Kidney tubule cell (primary cell): ENCODE data around the gene CD99L2.
"Not testable (repeated sequence)": the region's sequence is repeated elsewhere in the genome, so short reads cannot be mapped to it uniquely, and the experiment has no call there.

Experiments
- DNase-seq: peaks from one replicate; pipeline ENCODE4 v3.0.0-alpha.2; 2018; ENCODE audit warnings: low spot score

Gene CD99L2

DNA sequence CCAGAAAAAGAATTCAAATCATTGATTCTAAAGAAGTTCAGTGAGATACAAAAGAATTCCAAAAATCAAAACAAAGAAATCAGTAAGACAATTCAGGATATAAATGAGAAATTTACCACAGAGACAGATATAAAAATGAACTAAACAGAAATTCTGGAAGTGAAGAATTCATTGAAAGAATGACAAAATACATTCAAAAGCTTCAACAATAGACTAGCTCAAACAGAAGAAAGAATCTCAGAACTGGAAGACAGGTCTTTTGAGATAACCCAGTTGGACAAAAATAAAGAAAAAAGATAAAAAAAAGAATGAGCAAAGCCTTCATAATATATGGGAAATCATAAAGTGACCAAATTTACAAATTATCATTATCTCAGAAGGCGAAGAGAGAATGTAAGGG is 41.7 kb downstream of the CD99L2 start:
- DNase-seq: no peak

DNA sequence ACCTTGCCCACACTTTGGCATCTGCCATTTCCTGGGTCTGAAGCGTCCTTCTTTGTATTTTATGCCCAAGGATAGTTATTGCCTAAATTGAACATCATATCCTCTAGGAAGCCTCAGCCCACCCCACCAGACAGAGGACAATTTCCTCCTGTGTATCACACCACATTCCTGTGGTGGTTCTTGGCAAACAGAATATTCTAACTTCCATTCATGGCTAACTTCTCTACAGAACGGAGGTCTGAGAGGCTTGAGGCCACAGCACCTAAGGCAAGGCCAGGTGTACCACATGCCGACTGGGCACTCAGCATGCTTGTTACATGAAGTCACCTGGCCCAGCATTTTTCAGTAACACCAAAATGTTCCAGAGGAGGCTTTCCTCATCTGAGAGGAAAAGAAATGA is 42.4 kb downstream of the CD99L2 start:
- peak; percentile 81 for DNase-seq

DNA sequence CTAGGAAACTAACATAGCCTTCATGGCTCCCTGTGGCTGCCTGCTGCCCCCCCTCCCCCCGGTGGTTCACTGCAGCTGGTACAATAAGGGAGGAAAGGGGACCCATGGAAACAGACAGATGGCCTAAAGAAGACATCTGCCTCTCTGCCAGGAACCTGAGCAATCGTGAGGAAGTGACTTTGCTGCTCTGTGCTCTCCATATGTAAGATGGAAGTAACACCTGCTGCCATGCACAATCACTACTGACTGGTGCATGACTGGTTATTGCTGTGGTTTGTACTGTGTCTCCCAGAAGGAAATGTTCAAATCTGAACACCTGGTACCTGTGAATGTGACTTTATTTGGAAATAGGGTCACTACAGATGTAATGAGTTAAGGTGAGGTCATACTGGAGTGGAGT is 43.6 kb downstream of the CD99L2 start:
- no peak for DNase-seq

DNA sequence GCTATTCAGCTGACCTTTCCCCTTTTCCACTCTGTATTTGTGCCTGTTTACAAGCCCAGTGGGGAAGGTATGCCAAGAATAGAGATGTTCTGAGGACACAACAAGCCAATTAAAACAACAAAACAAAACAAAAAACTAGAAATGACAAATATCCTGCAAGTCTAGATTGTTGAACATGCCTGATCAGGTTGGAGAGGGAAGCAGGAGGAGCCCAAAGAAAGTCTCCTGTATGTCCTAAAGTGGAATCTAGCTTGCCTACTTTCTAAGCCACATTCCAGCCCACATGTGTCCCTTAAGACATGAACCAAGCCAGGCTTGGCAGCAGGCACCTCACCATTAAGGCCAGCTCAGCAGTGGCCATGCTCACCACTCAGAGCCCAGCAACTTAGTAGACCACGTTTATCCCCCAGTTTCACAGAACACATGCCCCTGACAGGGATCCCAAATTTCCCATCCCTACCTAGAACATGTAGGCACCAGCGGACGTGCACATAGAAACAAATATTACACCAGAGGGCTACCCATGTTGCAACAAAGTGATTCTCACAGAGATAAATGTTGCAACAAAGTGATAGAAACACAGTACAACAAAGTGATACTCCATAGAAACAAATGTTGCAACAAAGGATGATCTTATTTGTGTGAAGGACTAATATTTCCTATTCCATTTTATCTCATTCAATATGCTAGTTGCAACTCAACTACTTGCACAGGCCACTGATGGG is 48.3 kb downstream of the CD99L2 start:
- DNase-seq: no peak

DNA sequence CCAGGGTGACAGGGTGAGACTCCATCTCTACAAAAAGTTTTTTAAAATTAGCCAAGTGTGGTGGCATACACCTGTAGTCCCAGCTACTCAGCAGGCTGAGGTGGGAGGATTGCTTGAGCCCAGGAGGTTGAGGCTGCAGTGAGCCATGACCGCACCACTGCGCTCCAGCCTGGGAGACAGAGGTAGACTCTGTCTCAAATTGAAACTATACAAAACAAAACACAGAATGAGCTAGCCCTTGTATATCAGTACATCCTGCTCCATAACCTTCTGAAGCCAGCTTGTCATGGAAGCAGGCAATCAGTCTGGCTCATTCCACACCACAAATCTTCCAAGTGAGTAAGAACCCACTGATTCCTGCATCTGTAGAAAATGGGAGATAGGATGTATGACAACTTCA is 49.0 kb downstream of the CD99L2 start:
- DNase-seq: no peak

DNA sequence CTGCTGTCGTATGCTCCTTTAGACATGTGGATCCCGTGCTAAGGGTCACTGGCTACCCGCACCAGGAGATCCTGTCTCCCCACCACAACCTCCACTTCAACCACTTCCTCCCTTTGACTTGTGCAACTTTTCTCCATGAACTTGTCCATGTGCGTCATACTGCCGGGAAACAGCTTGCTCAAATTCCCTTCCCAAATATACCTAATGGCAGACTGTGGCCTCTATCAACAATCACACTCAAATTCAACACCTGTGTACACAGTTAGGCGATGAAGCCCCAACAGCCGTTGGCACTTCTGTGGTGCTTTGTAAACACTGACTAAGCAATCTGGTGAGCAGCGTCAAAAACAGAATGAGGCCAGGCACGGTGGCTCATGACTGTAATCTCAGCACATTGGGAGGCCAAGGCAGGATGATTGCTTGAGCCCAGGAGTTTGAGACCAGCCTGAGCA is 49.5 kb downstream of the CD99L2 start:
- no peak for DNase-seq

DNA sequence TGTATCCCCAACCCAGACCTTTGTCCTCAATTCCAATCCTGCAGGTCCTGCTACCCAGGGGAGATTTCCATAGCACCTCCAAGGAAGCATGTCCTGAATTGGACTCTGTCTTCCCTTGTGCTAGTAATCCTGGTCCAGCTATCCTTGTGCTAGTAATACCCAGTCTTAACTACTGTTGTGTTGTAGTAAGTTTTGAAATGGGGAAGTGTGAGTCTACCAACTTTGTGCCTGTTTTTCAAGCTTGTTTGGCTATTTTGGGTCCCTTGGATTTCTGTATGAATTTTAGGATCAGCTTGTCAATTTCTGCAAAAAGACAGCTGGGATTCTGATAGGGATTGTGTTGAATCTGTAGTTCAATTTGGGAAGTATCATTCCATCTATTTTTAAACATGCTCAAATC is 51.4 kb downstream of the CD99L2 start:
- no peak for DNase-seq

DNA sequence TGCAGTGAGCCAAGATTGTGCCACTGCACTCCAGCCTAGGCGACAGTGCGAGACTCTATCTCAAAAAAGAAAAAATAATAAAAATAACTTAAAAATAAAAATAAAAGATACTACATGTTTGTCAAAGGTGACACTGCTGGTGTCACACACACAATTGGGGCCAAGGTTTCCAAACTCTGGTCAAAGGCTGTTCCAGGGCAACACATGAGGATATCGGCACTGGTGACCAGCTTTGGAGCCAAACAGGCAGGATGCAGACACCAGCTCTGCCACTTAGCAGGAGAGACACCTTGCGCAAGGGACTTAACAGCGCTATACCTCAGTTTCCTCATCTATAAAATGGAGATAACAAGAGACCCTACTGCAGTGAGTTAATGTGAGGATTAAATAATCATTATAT is 52.3 kb downstream of the CD99L2 start:
- no peak for DNase-seq

DNA sequence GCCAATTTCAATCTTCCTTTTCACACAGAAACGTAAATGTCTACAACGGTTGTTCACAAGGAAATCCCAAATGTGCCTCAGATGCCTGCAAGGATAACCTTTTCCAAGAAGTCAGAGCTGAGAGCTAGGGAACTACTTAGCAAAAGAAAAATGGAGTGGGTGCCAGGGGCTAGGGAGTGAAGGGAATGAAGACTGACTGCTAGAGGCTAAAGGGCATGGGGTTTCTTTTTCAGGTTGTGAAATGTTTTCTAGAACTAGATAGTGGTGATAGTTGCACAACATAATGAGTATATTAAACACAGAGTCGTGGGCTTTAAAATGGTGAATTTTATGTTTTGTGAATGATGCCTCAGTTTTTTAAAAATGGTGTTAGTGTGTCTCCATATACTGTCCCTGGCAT is 53.4 kb downstream of the CD99L2 start:
- DNase-seq: no peak

DNA sequence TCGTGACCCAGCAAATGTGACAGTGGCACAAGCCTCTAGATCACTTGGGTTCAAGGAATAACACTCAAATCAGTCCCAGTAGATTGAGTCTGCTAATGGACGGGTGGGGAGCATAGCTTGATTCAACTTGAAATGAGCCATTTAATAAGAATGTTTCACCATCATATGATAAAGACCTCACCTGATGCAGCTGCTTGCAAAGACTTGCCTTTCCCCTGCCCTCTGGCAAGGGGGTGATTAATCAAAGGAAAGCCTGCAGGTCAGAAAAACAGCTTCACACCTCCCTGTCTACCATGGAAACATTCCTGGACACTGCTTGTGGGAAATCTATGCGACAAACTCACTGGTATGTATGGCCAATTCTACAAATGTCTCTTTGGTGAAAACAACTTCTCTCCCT is 54.5 kb downstream of the CD99L2 start:
- peak; percentile 49 for DNase-seq

DNA sequence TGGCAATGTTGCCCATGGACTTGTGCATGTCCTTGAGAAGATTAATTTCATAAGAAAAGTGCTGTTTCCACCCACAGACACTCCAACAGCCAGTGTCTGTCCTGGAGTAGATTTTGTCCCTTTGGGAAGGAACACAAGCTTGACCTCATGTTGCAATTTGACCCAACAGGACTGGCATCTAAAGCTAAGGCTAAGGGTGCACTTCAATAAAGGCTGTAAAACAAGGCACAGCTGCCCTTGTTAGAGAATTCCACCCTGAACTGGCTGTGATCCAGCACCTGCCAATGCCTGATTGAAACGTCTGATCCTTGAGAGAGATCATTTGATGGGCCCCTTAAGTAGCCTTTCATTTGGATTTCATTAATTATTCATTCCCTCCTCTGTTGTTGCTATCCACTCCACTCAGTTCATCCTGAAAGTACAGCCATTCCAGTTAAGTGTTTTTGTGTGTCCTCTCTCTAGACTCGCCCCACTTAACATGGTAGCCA is 56.2 kb downstream of the CD99L2 start:
- DNase-seq: no peak

DNA sequence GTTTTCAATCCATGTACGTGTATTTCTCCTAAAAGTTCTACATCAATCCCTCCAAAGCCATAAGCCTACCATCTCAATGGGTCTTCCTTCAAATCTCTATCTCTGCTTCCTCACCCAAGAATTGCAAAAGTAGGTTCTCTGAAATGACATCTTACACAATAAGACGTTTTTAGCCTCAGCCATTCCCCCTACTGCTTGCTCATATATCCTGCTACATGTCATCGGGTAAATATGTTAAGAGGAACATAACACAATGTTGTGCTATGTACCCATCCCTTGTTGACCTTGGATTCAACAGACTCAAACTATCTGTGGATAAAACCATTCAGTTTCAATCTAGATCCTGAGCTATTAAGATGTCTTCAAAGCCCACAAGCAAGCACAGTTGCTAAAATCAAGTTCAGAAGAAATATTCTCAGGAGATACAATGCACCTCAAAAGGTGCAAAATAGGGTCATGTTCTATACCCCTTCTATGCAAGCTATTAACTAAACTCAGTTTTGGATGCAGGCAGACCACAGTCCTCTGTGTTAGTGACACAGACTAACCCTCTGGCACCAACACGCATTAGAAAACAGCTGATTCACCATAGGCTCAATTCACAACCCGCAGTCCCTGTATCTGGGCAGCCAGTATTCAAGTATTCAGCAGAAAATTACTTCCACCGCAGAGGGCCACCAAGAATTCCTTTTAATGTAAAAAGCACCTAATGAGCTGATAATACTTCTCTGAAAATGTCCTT is 56.8 kb downstream of the CD99L2 start:
- DNase-seq: no peak

DNA sequence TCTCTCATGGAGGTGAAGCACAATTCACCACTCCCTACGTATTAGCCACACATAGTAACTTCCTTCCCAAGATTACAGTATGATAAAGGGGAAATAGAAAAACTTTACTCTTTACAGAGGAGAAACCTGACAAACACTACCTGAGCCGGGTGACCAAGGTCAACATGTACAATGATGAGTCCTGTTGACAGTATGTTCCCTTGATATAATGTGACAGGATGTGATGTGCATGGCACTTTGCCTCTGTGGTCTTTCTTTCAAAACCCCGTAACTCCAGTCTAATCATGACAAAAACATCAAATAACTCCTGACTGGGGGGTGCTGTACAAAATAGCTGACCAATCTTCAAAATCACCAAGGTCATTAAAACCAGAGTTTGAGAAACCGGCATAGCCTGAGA is 60.6 kb downstream of the CD99L2 start:
- DNase-seq: no peak

DNA sequence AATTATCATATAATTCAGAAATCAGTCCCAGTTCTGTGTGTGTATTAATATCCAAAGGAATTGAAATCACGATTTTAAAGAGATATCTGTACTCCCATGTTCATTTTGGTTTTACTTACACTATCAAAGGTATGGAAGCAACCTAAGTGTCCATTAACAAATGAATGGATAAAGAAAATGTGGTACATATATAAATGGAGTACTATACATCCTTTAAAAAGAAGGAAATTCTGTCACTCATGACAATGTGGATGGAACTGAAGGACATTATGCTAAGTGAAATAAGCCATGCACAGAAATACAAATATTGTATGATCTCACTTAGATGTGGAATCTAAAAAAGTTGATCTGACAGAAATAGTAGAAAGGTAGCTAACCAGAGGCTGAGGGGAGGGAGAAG is 63.8 kb downstream of the CD99L2 start:
- no peak for DNase-seq

DNA sequence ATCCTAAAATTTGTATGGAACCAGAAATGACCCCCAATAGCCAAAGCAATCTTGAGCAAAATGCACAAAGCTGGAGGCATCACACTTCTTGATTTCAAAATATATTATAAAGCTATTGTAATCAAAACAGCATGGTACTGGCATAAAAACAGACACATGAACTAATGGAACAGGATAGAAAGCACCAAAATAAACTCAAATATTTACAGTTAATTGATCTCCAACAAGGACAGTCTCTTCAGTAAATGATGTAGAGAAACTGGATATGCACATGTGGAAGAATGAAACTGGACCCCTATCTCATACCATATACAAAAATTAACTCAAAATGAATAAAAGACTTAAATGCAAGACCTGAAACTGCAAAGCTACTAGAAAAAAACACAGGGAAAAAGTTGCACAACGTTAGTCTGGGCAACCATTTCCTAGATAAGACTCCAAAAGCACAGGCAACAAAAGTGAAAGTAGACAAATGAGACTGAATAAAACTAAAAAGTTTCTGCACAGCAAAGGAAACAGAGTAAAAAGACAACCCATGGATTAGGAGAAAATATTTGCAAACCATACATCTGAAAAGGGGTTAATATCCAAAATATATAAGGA is 64.9 kb downstream of the CD99L2 start:
- DNase-seq: no peak

DNA sequence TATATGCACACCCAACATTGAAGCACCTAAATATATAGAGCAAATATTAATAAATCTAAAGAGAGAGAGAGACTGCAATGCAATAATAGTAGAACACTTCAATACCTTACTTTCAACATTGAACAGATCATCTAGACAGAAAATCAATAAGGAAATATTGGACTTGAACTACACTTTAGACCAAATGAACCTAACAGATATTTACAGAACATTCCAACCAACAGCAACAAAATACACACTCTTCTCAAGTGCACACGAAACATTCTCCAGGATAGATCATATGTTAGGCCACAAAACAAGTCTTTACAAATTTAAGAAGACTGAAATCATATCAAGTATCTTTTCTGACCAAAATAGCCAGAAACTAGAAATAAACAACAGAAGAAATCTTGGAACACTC is 66.6 kb downstream of the CD99L2 start:
- DNase-seq: no peak

DNA sequence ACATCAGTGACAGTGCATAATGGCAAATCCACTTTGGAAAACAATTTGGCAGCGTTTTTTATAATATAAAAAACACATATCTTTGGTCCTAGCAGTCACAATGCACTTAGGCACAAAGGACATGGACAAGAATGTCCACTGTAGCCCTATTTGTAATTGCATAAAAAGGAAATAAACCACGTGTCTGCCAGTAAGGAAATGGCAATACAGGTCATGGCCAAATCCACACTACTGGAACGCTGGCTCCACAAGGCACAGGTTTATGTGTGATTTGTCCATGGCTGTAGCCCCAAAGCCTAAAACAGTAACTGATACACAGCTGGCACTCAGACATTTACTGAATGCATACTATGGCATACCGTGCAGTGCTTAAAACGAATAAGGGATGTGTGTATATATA is 69.7 kb downstream of the CD99L2 start:
- DNase-seq: no peak

DNA sequence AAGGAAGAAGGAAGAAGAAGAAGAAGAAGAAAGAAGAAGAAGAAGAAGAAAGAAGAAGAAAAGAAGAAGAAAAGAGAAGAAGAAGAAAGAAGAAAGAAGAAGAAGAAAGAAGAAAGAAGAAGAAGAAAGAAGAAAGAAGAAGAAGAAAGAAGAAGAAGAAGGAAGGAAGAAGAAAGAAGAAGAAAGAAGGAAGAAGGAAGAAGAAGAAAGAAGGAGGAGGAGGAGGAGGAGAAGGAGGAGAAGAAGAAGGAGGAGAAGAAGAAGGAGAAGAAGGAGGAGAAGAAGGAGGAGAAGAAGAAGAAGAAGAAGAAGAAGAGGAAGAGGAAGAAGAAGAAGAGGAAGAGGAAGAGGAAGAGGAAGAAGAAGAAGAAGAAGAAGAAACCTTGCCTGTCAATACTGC is 74.1 kb downstream of the CD99L2 start:
- DNase-seq: not testable (repeated sequence)

DNA sequence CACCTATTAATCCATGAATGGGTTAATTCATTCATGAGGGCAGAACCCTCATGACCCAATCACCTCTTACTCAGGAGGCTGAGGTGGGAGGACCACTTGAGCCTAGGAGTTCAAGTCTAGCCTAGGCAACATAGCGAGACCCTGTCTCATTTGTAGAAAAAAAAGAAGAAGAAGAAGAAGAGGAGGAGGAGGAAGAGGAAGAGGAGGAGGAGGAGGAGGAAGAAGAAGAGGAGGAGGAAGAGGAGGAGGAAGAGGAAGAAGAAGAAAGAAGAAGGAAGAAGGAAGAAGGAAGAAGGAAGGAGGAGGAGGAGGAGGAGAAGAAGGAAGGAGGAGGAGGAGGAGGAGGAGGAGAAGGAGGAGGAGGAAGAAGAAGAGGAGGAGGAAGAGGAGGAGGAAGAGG is 74.6 kb downstream of the CD99L2 start:
- DNase-seq: not testable (repeated sequence)

DNA sequence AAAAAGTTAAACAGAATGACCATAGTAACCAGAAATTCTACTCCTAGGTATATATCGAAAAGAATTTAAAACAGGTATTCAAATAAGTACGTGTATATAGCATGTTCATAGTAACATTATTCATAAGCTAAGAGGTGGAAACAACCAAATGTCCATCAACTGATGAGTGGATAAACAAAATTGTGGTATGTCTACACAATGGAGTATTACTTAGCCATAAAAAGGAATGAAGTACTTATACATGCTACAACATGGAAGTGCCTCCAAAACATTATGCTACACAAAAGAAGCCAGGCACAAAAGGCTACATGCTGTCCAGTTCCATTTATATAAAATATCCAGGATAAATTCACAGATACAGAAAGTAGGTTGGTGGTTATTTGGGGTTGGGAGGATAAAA is 76.5 kb downstream of the CD99L2 start:
- no peak for DNase-seq

DNA sequence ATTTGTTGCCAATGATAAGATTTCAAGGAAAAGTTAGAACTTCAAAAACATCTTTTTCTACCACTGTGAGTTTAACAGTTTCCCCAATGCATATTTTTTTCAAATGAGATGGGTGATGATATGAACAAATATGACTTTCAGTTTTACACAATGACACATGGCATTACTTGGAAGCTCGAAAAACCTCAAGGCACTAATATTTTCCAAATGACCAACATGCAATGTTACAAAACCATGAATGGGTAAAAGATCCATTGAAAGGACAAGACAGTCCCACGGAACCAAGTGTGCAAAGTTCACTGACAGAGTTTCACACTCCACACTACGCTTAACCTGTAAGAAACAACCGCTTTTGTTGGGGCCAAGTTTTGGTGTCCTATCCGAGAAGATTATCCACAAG is 84.5 kb downstream of the CD99L2 start:
- no peak for DNase-seq

DNA sequence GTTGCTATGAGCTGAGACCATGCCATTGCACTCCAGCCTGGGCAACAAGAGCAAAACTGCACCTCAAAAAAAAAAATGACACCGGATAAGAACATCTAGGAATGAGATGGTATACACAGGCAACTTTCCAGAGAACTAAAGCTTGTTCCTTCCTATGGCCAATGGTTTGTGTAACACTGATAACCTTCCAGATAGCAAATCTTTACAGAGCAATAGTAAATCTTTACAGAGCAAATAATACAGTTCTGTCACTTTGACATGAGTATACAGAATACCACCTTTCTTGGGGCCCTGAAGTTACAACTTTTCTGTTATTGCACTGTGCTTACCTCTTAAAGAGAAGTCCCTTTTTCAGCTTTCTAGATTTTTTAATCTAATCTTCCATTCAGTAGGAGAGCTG is 91.6 kb downstream of the CD99L2 start:
- DNase-seq: no peak

DNA sequence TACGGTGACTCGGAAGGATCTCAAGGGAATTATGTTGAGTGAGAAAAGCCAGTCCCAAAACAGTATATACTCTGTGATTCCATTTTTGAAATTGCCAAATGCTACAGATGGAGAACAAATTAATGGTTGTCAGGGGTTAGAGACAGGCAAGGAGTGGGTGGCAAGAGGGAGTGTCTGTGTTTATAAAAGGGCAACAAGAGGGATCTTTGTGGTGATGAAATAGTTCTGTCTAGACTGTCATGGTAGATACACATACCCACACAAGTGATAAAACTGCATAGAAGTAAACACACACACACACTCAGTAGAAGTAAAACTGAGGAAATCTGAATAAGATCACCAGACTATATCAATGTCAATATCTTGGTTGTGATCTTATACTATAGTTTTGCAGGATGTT is 92.7 kb downstream of the CD99L2 start:
- DNase-seq: no peak
